Endodermal cell (in vitro differentiated cells): ENCODE data around the gene MEGF10. TPM values are rescaled to one million over a fixed set of nuclear protein-coding genes. Genes with fewer than 3 reads are reported as not detected.

Experiments used
- DNase-seq: peaks from one replicate; pipeline ENCODE4 v3.0.0-alpha.2; 2017
- H3K27ac ChIP-seq: 2 replicates; pipeline ENCODE4 v1.5.1; 2013; ENCODE audit warnings: mild to moderate bottlenecking, low read depth, low read length, moderate library complexity
- H3K27me3 ChIP-seq: 2 replicates; pipeline ENCODE4 v1.6.1; 2013; ENCODE audit warnings: mild to moderate bottlenecking, low read length, moderate library complexity; ENCODE audit not compliant: insufficient read depth, control insufficient read depth, poor library complexity, severe bottlenecking
- H3K36me3 ChIP-seq: 2 replicates; pipeline ENCODE4 v1.7.0; 2013; ENCODE audit warnings: mild to moderate bottlenecking, low read length, moderate library complexity; ENCODE audit not compliant: control insufficient read depth, insufficient read depth
- H3K4me1 ChIP-seq: one replicate; pipeline ENCODE4 v1.7.0; 2013; ENCODE audit warnings: low read length; ENCODE audit not compliant: control insufficient read depth, insufficient read depth
- H3K4me3 ChIP-seq: 2 replicates; pipeline ENCODE4 v1.5.1; 2013; ENCODE audit warnings: mild to moderate bottlenecking, low read length, moderate library complexity
- H3K9ac ChIP-seq: 2 replicates; pipeline ENCODE4 v1.6.1; 2013; ENCODE audit warnings: mild to moderate bottlenecking, low read length, moderate library complexity; ENCODE audit not compliant: poor library complexity, severe bottlenecking; ENCODE audit errors: extremely low read depth
- H3K9me3 ChIP-seq: 2 replicates; pipeline ENCODE4 v1.6.1; 2013; ENCODE audit warnings: mild to moderate bottlenecking, low read length, moderate library complexity; ENCODE audit not compliant: control insufficient read depth
- H3K27ac Mint-ChIP-seq: 2 replicates; pipeline ENCODE4 v1.8.0; 2020; ENCODE audit warnings: mixed read lengths
- H3K27me3 Mint-ChIP-seq: 2 replicates; pipeline ENCODE4 v1.8.0; 2021; ENCODE audit warnings: mild to moderate bottlenecking, mixed read lengths; ENCODE audit not compliant: insufficient read depth
- H3K36me3 Mint-ChIP-seq: 2 replicates; pipeline ENCODE4 v1.8.0; 2020; ENCODE audit warnings: low read depth, mixed read lengths
- H3K4me1 Mint-ChIP-seq: 2 replicates; pipeline ENCODE4 v1.8.0; 2020; ENCODE audit warnings: mixed read lengths
- H3K4me3 Mint-ChIP-seq: 2 replicates; pipeline ENCODE4 v1.8.0; 2020; ENCODE audit warnings: mild to moderate bottlenecking, moderate library complexity, mixed read lengths
- H3K9me3 Mint-ChIP-seq: 2 replicates; pipeline ENCODE4 v1.8.0; 2020; ENCODE audit warnings: mild to moderate bottlenecking, mixed read lengths
- WGBS, 2 experiments: methylation state at CpG; one replicate each; pipeline versions ENCODE4 v1.1.5 to v1.1.7; 2013; ENCODE audit warnings: missing lambda C conversion rate in 2 of 2, mixed read lengths in 1 of 2; ENCODE audit not compliant: insufficient coverage in 1 of 2, insufficient read length in 1 of 2; 5-methylcytosine and 5-hydroxymethylcytosine counted together
- total RNA-seq, 2 donors: library from RNA; stranded (reverse); fragmentation: NEBNext Ultra II Directional in 1 of 2; extraction: Animal tissue kit (Norgen Biotek cat#: 25700) in 1 of 2; gene quantifications; 2 replicates in 1 of 2; 3 replicates in 1 of 2; pipeline ENCODE4 v1.2.1, GENCODE V29; 2021
- TF ChIP-seq, protein P1 (sequence below): fragments of 200-600 bp; sonication (generic); conservative IDR thresholded peaks from 2 replicates; pipeline ENCODE4 v1.5.0; 2021; ENCODE audit warnings: antibody characterized with exemption, mild to moderate bottlenecking

The MEGF10 gene
- total RNA-seq, 2 donors from 2014 or later = 12.7 to 17.7 TPM

DNA sequence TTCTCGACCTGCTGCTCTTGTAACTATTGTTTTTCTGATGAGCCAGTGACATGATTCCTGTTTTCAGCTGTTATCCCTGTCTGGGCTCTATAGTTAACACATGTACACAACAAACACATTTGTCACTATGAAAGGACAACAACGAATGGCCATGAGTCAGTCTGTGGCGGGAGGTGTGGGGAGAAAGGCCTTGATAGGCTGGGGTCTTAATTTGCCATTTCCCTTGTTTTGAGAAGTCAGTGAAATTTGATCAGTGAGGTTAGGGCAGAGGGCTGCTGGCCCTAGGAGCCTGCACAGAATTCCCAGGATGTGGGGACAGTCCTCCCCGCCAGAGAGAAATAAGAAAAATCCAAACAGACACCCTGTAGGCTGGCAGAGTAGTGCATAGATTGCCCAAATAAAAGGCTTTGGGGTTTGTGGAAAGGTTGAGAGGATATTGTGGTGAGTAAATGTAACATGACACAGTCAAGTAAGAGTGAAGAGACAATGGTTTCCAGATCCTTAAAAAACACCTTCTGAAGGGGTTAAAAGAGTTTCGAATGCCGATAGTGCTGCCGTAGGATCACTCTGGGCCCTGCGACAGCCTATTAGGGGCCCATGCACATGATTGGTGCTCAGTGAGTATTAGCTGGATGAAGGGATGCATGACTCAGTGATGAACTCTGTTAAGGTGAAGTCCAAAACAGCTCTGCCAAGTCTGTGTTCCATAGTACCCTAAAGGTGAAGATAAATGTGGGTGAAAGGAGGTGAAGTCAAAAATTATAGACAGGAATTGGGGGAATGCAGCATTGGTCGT, 115.9 kb downstream of the MEGF10 start:
- Histone ChIP-seq H3K27ac (no peak overlapping the region), H3K9ac (no peak overlapping the region), H3K36me3 (peaks cover 5% of the 10 kb centered on the region), H3K4me1 (no peaks in the 10 kb centered on the region), H3K9me3 (no peaks in the 10 kb centered on the region), H3K27me3 (no peaks in the 10 kb centered on the region), H3K4me3 (no peak overlapping the region)
- Mint-ChIP-seq H3K4me3 (no peak overlapping the region), H3K9me3 (no peaks in the 10 kb centered on the region), H3K4me1 (peaks cover 11% of the 10 kb centered on the region), H3K27ac (peak overlapping the region; percentile 74), H3K36me3 (peaks cover 7% of the 10 kb centered on the region), H3K27me3 (no peaks in the 10 kb centered on the region)
- DNase-seq = peak; percentile 70
- WGBS, 2 experiments = 75 to 92% methylated on average over 4 to 9 of the region's 9 CpGs
- TF ChIP-seq, protein P1, sequence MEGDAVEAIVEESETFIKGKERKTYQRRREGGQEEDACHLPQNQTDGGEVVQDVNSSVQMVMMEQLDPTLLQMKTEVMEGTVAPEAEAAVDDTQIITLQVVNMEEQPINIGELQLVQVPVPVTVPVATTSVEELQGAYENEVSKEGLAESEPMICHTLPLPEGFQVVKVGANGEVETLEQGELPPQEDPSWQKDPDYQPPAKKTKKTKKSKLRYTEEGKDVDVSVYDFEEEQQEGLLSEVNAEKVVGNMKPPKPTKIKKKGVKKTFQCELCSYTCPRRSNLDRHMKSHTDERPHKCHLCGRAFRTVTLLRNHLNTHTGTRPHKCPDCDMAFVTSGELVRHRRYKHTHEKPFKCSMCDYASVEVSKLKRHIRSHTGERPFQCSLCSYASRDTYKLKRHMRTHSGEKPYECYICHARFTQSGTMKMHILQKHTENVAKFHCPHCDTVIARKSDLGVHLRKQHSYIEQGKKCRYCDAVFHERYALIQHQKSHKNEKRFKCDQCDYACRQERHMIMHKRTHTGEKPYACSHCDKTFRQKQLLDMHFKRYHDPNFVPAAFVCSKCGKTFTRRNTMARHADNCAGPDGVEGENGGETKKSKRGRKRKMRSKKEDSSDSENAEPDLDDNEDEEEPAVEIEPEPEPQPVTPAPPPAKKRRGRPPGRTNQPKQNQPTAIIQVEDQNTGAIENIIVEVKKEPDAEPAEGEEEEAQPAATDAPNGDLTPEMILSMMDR = no peak

DNA sequence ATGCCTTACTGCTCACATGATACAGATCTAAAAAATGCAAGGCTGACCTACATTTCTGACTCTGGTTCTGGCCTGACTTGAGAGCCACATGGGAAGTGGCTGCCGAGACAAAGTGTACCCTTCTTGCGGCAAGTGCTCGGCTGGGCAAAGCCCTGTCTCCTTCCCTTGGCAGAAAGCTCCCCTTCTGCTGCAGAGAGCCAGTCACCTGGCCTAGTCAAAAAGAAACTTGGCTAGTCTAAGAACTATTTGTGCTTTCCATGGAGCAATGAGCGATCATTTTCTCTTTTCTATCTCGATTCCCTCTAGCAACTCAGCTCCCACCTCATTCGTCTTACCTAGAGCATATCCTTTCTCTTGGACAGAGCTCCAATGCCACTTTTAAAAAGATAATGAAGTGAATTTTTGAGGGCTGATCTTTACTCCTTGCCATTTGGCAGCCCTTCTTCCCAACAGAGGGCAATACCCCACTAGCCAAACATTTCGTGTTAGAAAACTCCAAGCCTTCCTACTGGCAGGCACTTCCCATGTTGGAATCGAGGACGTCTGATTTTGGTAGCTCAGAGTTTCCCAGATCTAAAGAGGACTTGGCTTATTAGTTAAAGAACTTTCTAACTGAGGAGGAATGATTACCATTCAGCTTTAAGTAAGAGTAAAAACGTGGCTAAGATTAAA, 118.8 kb downstream of the MEGF10 start:
- no peaks in the 10 kb centered on the region for H3K27me3 ChIP-seq
- WGBS, 2 experiments = 86 to 91% methylated on average over 8 to 10 of the region's 10 CpGs
- H3K36me3 Mint-ChIP-seq = peaks cover 7% of the 10 kb centered on the region
- no peak overlapping the region for H3K27ac Mint-ChIP-seq
- peaks cover 8% of the 10 kb centered on the region for H3K36me3 ChIP-seq
- no peak overlapping the region for H3K9ac ChIP-seq
- H3K4me3 ChIP-seq = no peak overlapping the region
- H3K4me1 ChIP-seq = no peaks in the 10 kb centered on the region
- no peaks in the 10 kb centered on the region for H3K9me3 Mint-ChIP-seq
- H3K27ac ChIP-seq = no peak overlapping the region
- TF ChIP-seq, protein P1 = no peak
- DNase-seq = no peak
- H3K4me3 Mint-ChIP-seq = no peak overlapping the region
- no peaks in the 10 kb centered on the region for H3K27me3 Mint-ChIP-seq
- peaks cover 11% of the 10 kb centered on the region for H3K4me1 Mint-ChIP-seq
- no peaks in the 10 kb centered on the region for H3K9me3 ChIP-seq

DNA sequence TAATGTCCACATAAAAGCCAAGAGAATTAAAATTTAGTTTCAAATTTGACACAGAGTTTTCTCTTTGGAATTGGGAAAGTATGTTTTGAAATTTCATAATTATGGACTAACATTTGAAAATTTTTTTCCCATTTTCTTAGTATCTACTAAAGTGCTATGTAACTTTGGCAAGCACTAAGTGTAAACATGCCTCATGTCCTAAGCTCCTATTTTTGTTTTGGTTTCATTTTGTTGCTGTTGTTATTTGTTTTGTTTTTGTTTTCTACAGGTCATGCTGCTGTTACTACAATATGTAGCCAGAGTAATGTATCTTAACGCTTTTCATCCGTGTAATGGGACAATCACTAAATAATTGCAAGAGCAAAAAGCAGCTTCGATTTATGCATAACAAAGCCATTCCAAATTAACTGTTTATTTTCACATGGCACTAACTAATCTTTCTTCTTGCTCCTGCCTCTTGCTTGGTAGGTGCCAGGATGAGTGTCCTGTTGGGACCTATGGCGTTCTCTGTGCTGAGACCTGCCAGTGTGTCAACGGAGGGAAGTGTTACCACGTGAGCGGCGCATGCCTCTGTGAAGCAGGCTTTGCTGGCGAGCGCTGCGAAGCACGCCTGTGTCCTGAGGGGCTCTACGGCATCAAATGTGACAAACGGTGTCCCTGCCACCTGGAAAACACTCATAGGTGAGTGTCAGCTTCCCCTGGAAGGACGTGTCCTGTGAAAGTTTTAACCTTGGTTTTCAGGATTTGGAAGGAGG, 119.5 kb downstream of the MEGF10 start:
- Mint-ChIP-seq H3K4me1 (peaks cover 11% of the 10 kb centered on the region), H3K9me3 (no peaks in the 10 kb centered on the region), H3K4me3 (no peak overlapping the region), H3K27me3 (no peaks in the 10 kb centered on the region), H3K36me3 (peaks cover 7% of the 10 kb centered on the region), H3K27ac (no peak overlapping the region)
- Histone ChIP-seq H3K9me3 (no peaks in the 10 kb centered on the region), H3K36me3 (peaks cover 8% of the 10 kb centered on the region), H3K27ac (no peak overlapping the region), H3K9ac (no peak overlapping the region), H3K4me3 (no peak overlapping the region), H3K4me1 (no peaks in the 10 kb centered on the region), H3K27me3 (no peaks in the 10 kb centered on the region)
- no peak for DNase-seq
- 92% methylated on average over 9 to 15 of the region's 15 CpGs for WGBS, 2 experiments
- TF ChIP-seq, protein P1 = no peak
